Measurements from ENCODE around the gene CSE1L. TPM values are rescaled to one million over a fixed set of nuclear protein-coding genes. Genes with fewer than 3 reads are reported as not detected.
"Not testable (repeated sequence)": the region's sequence is repeated elsewhere in the genome, so short reads cannot be mapped to it uniquely, and the experiment has no call there.

Gene CSE1L
- total and polyA plus RNA-seq, 4 donors: 74.5 to 131 (median 88.3) TPM

- H3K27me3 ChIP-seq (ENCODE audit: control insufficient read depth, insufficient read depth, low read length): no peaks in the 10 kb centered on the region
- no peak overlapping the region for H3K27ac ChIP-seq (ENCODE audit: low read depth, low read length)
- 100% methylated on average over 2 of the region's 4 CpGs for WGBS (ENCODE audit: insufficient coverage)
- no peaks in the 10 kb centered on the region for H3K4me1 ChIP-seq (ENCODE audit: control insufficient read depth, insufficient read depth, low read length)
- no peaks in the 10 kb centered on the region for H3K9me3 ChIP-seq (ENCODE audit: control insufficient read depth, insufficient read depth, low read length)
- H3K4me3 ChIP-seq (ENCODE audit: low read depth, low read length): no peak overlapping the region
- peaks cover 31% of the 10 kb centered on the region for H3K36me3 ChIP-seq (ENCODE audit: control insufficient read depth, insufficient read depth, low read length)
- no peak for DNase-seq (ENCODE audit: low read depth in 4 of 6, low spot score in 6 of 6)
Measured at GRCh38 chr20:49098136-49098535, 52.0 kb downstream of the CSE1L start.

- no peaks in the 10 kb centered on the region for H3K4me1 ChIP-seq (ENCODE audit: control insufficient read depth, insufficient read depth, low read length)
- H3K36me3 ChIP-seq (ENCODE audit: control insufficient read depth, insufficient read depth, low read length): peaks cover 32% of the 10 kb centered on the region
- H3K27me3 ChIP-seq (ENCODE audit: control insufficient read depth, insufficient read depth, low read length): no peaks in the 10 kb centered on the region
- H3K9me3 ChIP-seq (ENCODE audit: control insufficient read depth, insufficient read depth, low read length): no peaks in the 10 kb centered on the region
- H3K27ac ChIP-seq (ENCODE audit: low read depth, low read length): no peak overlapping the region
- WGBS (ENCODE audit: insufficient coverage): 100% methylated on average over 2 of the region's 3 CpGs
- H3K4me3 ChIP-seq (ENCODE audit: low read depth, low read length): no peak overlapping the region
- DNase-seq (ENCODE audit: low read depth in 4 of 6, low spot score in 6 of 6): no peak
Measured at GRCh38 chr20:49099011-49099410, 52.9 kb downstream of the CSE1L start.

- WGBS (ENCODE audit: insufficient coverage): 100% methylated on average over 2 of the region's 5 CpGs
- not testable (repeated sequence) for H3K4me3 ChIP-seq (ENCODE audit: low read depth, low read length); H3K4me1 ChIP-seq (ENCODE audit: control insufficient read depth, insufficient read depth, low read length); H3K9me3 ChIP-seq (ENCODE audit: control insufficient read depth, insufficient read depth, low read length); H3K27ac ChIP-seq (ENCODE audit: low read depth, low read length); DNase-seq (ENCODE audit: low read depth in 4 of 6, low spot score in 6 of 6); H3K27me3 ChIP-seq (ENCODE audit: control insufficient read depth, insufficient read depth, low read length)
- H3K36me3 ChIP-seq (ENCODE audit: control insufficient read depth, insufficient read depth, low read length): peaks cover 43% of the 10 kb centered on the region
Measured at GRCh38 chr20:49100292-49100691, 54.2 kb downstream of the CSE1L start.

GRCh38 chr20:49100972-49101371 lies 54.9 kb downstream of the CSE1L start:
- Histone ChIP-seq H3K36me3 (ENCODE audit: control insufficient read depth, insufficient read depth, low read length) (peaks cover 43% of the 10 kb centered on the region), H3K4me3 (ENCODE audit: low read depth, low read length) (no peak overlapping the region), H3K27me3 (ENCODE audit: control insufficient read depth, insufficient read depth, low read length) (no peaks in the 10 kb centered on the region), H3K4me1 (ENCODE audit: control insufficient read depth, insufficient read depth, low read length) (no peaks in the 10 kb centered on the region), H3K27ac (ENCODE audit: low read depth, low read length) (no peak overlapping the region), H3K9me3 (ENCODE audit: control insufficient read depth, insufficient read depth, low read length) (no peaks in the 10 kb centered on the region)
- WGBS (ENCODE audit: insufficient coverage): no CpG with 5 or more reads among the region's 4 CpGs
- DNase-seq (ENCODE audit: low read depth in 4 of 6, low spot score in 6 of 6): no peak

GRCh38 chr20:49103019-49103418 lies 56.9 kb downstream of the CSE1L start:
- Histone ChIP-seq H3K36me3 (ENCODE audit: control insufficient read depth, insufficient read depth, low read length) (peaks cover 37% of the 10 kb centered on the region), H3K9me3 (ENCODE audit: control insufficient read depth, insufficient read depth, low read length) (no peaks in the 10 kb centered on the region), H3K4me1 (ENCODE audit: control insufficient read depth, insufficient read depth, low read length) (no peaks in the 10 kb centered on the region), H3K4me3 (ENCODE audit: low read depth, low read length) (no peak overlapping the region), H3K27me3 (ENCODE audit: control insufficient read depth, insufficient read depth, low read length) (no peaks in the 10 kb centered on the region), H3K27ac (ENCODE audit: low read depth, low read length) (no peak overlapping the region)
- WGBS (ENCODE audit: insufficient coverage): 94% methylated on average over 4 of the region's 4 CpGs
- DNase-seq (ENCODE audit: low read depth in 4 of 6, low spot score in 6 of 6): no peak

- Histone ChIP-seq H3K4me1 (ENCODE audit: control insufficient read depth, insufficient read depth, low read length) (no peaks in the 10 kb centered on the region), H3K4me3 (ENCODE audit: low read depth, low read length) (no peak overlapping the region), H3K27me3 (ENCODE audit: control insufficient read depth, insufficient read depth, low read length) (no peaks in the 10 kb centered on the region), H3K27ac (ENCODE audit: low read depth, low read length) (no peak overlapping the region), H3K36me3 (ENCODE audit: control insufficient read depth, insufficient read depth, low read length) (peaks cover 33% of the 10 kb centered on the region), H3K9me3 (ENCODE audit: control insufficient read depth, insufficient read depth, low read length) (no peaks in the 10 kb centered on the region)
- WGBS (ENCODE audit: insufficient coverage): 86% methylated on average over 7 of the region's 7 CpGs
- DNase-seq (ENCODE audit: low read depth in 4 of 6, low spot score in 6 of 6): no peak
Measured at GRCh38 chr20:49103647-49104364, 57.7 kb downstream of the CSE1L start.

GRCh38 chr20:49104365-49104648 lies 58.2 kb downstream of the CSE1L start:
- WGBS (ENCODE audit: insufficient coverage): 67% methylated on average over 1 of the region's 3 CpGs
- DNase-seq (ENCODE audit: low read depth in 4 of 6, low spot score in 6 of 6): no peak
- Histone ChIP-seq H3K4me1 (ENCODE audit: control insufficient read depth, insufficient read depth, low read length) (no peaks in the 10 kb centered on the region), H3K27me3 (ENCODE audit: control insufficient read depth, insufficient read depth, low read length) (no peaks in the 10 kb centered on the region), H3K36me3 (ENCODE audit: control insufficient read depth, insufficient read depth, low read length) (peaks cover 30% of the 10 kb centered on the region), H3K27ac (ENCODE audit: low read depth, low read length) (no peak overlapping the region), H3K9me3 (ENCODE audit: control insufficient read depth, insufficient read depth, low read length) (no peaks in the 10 kb centered on the region), H3K4me3 (ENCODE audit: low read depth, low read length) (no peak overlapping the region)

GRCh38 chr20:49104979-49105547 lies 59.0 kb downstream of the CSE1L start:
- H3K27ac ChIP-seq (ENCODE audit: low read depth, low read length); H3K9me3 ChIP-seq (ENCODE audit: control insufficient read depth, insufficient read depth, low read length); H3K4me1 ChIP-seq (ENCODE audit: control insufficient read depth, insufficient read depth, low read length); H3K27me3 ChIP-seq (ENCODE audit: control insufficient read depth, insufficient read depth, low read length); H3K4me3 ChIP-seq (ENCODE audit: low read depth, low read length); DNase-seq (ENCODE audit: low read depth in 4 of 6, low spot score in 6 of 6): not testable (repeated sequence)
- peaks cover 34% of the 10 kb centered on the region for H3K36me3 ChIP-seq (ENCODE audit: control insufficient read depth, insufficient read depth, low read length)
- WGBS (ENCODE audit: insufficient coverage): 96% methylated on average over 6 of the region's 11 CpGs

- peaks cover 42% of the 10 kb centered on the region for H3K36me3 ChIP-seq (ENCODE audit: control insufficient read depth, insufficient read depth, low read length)
- 98% methylated on average over 4 of the region's 6 CpGs for WGBS (ENCODE audit: insufficient coverage)
- no peak overlapping the region for H3K27ac ChIP-seq (ENCODE audit: low read depth, low read length)
Measured at GRCh38 chr20:49106328-49106727, 60.2 kb downstream of the CSE1L start.

More at GRCh38 chr20:49106328-49106727, 60.2 kb downstream of the CSE1L start:
- H3K4me1 ChIP-seq (ENCODE audit: control insufficient read depth, insufficient read depth, low read length): no peaks in the 10 kb centered on the region
- H3K27me3 ChIP-seq (ENCODE audit: control insufficient read depth, insufficient read depth, low read length): no peaks in the 10 kb centered on the region
- DNase-seq (ENCODE audit: low read depth in 4 of 6, low spot score in 6 of 6): no peak
- no peak overlapping the region for H3K4me3 ChIP-seq (ENCODE audit: low read depth, low read length)
- no peaks in the 10 kb centered on the region for H3K9me3 ChIP-seq (ENCODE audit: control insufficient read depth, insufficient read depth, low read length)

All from spinal cord (tissue), 10 donors.